Measurements from ENCODE around the gene NEK10. TPM values are rescaled to one million over a fixed set of nuclear protein-coding genes. Genes with fewer than 3 reads are reported as not detected.

Gene NEK10
- total RNA-seq, 1 experiment from 2014 or later = 0.66 TPM

GRCh38 chr3:27141668-27142067, 227.5 kb downstream of the NEK10 start:
- H3K9me3 ChIP-seq (ENCODE audit: control insufficient read depth, low read depth, low read length) = peaks cover 5% of the 10 kb centered on the region
- no peak overlapping the region for H3K23ac ChIP-seq (ENCODE audit: insufficient read length, low read depth, low read length)
- no peak overlapping the region for H2BK120ac ChIP-seq (ENCODE audit: low read depth, low read length, poor library complexity, severe bottlenecking)
- H2BK12ac ChIP-seq (ENCODE audit: insufficient read length, low read depth, low read length) = no peak overlapping the region
- no peak overlapping the region for H2BK20ac ChIP-seq (ENCODE audit: low read depth, low read length, poor library complexity, severe bottlenecking)
- no peak overlapping the region for H2AK5ac ChIP-seq (ENCODE audit: insufficient read length, low read length)
- H3K4me1 ChIP-seq (ENCODE audit: insufficient read depth, low read length) = no peaks in the 10 kb centered on the region
- no peaks in the 10 kb centered on the region for H3K27me3 ChIP-seq (ENCODE audit: insufficient read depth, low read length)
- H2BK5ac ChIP-seq (ENCODE audit: insufficient read length, low read length) = no peak overlapping the region
- no peaks in the 10 kb centered on the region for H3K79me1 ChIP-seq (ENCODE audit: insufficient read depth, low read depth, low read length, poor library complexity, severe bottlenecking)
- no peak overlapping the region for H3K27ac ChIP-seq (ENCODE audit: insufficient read length, low read depth, low read length)
- Mint-ChIP-seq H3K36me3 (ENCODE audit: insufficient read depth in 1 of 3, low read depth in 3 of 3) (peaks cover 0 to 12% (median 2%) of the 10 kb centered on the region in 3 experiments; a peak in 4 of 7 replicates), H3K27me3 (ENCODE audit: low read depth) (no peaks in the 10 kb centered on the region), H3K27ac (no peak overlapping the region), H3K4me1 (no peaks in the 10 kb centered on the region), H3K4me3 (no peak overlapping the region), H3K9me3 (peaks cover 10 to 12% of the 10 kb centered on the region in 2 experiments)
- H3K9ac ChIP-seq (ENCODE audit: extremely low read depth, insufficient read length, low read length) = no peak overlapping the region
- no peak overlapping the region for H3K4me2 ChIP-seq (ENCODE audit: insufficient read depth, insufficient read length, low read length)
- no peak for DNase-seq
- H4K8ac ChIP-seq (replicated peaks; ENCODE audit: insufficient read length, low read depth, low read length) = no peak overlapping the region
- H3K23me2 ChIP-seq (ENCODE audit: insufficient read length, low read depth, low read length, poor library complexity, severe bottlenecking) = no peaks in the 10 kb centered on the region
- H4K20me1 ChIP-seq (ENCODE audit: control insufficient read depth, insufficient read depth, insufficient read length) = no peaks in the 10 kb centered on the region
- H3K18ac ChIP-seq (ENCODE audit: insufficient read length, low read depth, low read length) = no peak overlapping the region
- H3T11ph ChIP-seq (ENCODE audit: low read length) = no peak overlapping the region
- H4K91ac ChIP-seq (ENCODE audit: insufficient read length, low read depth, low read length) = no peak overlapping the region
- no peak overlapping the region for H3K56ac ChIP-seq (ENCODE audit: insufficient read length, low read depth, low read length)
- H3K14ac ChIP-seq (ENCODE audit: insufficient read depth, low read length) = no peak overlapping the region
- no peak overlapping the region for H2BK15ac ChIP-seq (ENCODE audit: low read depth, low read length)
- no peak overlapping the region for H2AFZ ChIP-seq (ENCODE audit: low read length)
- H4K5ac ChIP-seq (ENCODE audit: insufficient read length, low read depth, low read length) = no peak overlapping the region
- H3K4ac ChIP-seq (ENCODE audit: low read depth, low read length) = no peak overlapping the region
- no peaks in the 10 kb centered on the region for H3K79me2 ChIP-seq (ENCODE audit: insufficient read depth, low read length)
- peak; percentile 66 for TF ChIP-seq CTCF (conservative IDR thresholded peaks at IDR 0.05)

All from H9 (cell line).